ENCODE data around the gene DNASE1L2. TPM values are rescaled to one million over a fixed set of nuclear protein-coding genes. Genes with fewer than 3 reads are reported as not detected.
A peak's percentile ranks its signal among the peaks of the same experiment; 100 is the strongest.

The DNASE1L2 gene
- total RNA-seq, 3 donors from 2014 or later, result 0.87 to 1.9 (median 1.1) TPM

- intact Hi-C loops (cut with DNase I, micrococcal nuclease), result no loop called here
- Histone ChIP-seq H3K4me3 (no peak overlapping the region), H3K9me3 (no peaks in the 10 kb centered on the region), H3K4me1 (ENCODE audit: low read depth) (peaks cover 14% of the 10 kb centered on the region), H3K36me3 (ENCODE audit: low read depth) (no peaks in the 10 kb centered on the region)
- peak; percentile 35 for ATAC-seq
- no peak for DNase-seq
- no peak for TF ChIP-seq CTCF (IDR thresholded peaks at IDR 0.05)
Observed at GRCh38 chr16:2195322-2196161, 40.7 kb upstream of the DNASE1L2 start.

- peaks cover 14% of the 10 kb centered on the region for H3K4me1 ChIP-seq (ENCODE audit: low read depth)
- no peaks in the 10 kb centered on the region for H3K9me3 ChIP-seq
- ATAC-seq (no peak), DNase-seq (no peak)
- H3K36me3 ChIP-seq (ENCODE audit: low read depth), result no peaks in the 10 kb centered on the region
- intact Hi-C loops (cut with DNase I, micrococcal nuclease), result no loop called here
- no peak for TF ChIP-seq CTCF (IDR thresholded peaks at IDR 0.05)
- H3K4me3 ChIP-seq, result no peak within 1 kb of the TSS
Observed at GRCh38 chr16:2196162-2196980, 39.9 kb upstream of the DNASE1L2 start, which contains the start of gene CASKIN1. Gene CASKIN1, minus strand, starts transcription at chr16:2196605. Its CDS starts 173 bp downstream, at chr16:2196432.

- no peaks in the 10 kb centered on the region for H3K9me3 ChIP-seq
- ATAC-seq (no peak), DNase-seq (no peak)
- intact Hi-C loops (cut with DNase I, micrococcal nuclease), result no loop called here
- H3K4me3 ChIP-seq, result no peak overlapping the region
- H3K36me3 ChIP-seq (ENCODE audit: low read depth), result no peaks in the 10 kb centered on the region
- no peak for TF ChIP-seq CTCF (IDR thresholded peaks at IDR 0.05)
- peaks cover 14% of the 10 kb centered on the region for H3K4me1 ChIP-seq (ENCODE audit: low read depth)
Observed at GRCh38 chr16:2196981-2197511, 39.2 kb upstream of the DNASE1L2 start.

- TF ChIP-seq CTCF (IDR thresholded peaks at IDR 0.05), result no peak
Observed at GRCh38 chr16:2197765-2198164, 38.5 kb upstream of the DNASE1L2 start.

GRCh38 chr16:2198283-2198682 lies 38.0 kb upstream of the DNASE1L2 start:
- no peak for ATAC-seq
- TF ChIP-seq CTCF (IDR thresholded peaks at IDR 0.05), result no peak
- DNase-seq, result no peak
- Histone ChIP-seq H3K9me3 (no peaks in the 10 kb centered on the region), H3K4me1 (ENCODE audit: low read depth) (peaks cover 14% of the 10 kb centered on the region), H3K36me3 (ENCODE audit: low read depth) (no peaks in the 10 kb centered on the region), H3K4me3 (no peak overlapping the region)
- intact Hi-C loops (cut with DNase I, micrococcal nuclease), result no loop called here

More at GRCh38 chr16:2197765-2198164, 38.5 kb upstream of the DNASE1L2 start:
- H3K4me1 ChIP-seq (ENCODE audit: low read depth), result peaks cover 14% of the 10 kb centered on the region
- H3K4me3 ChIP-seq, result no peak overlapping the region
- intact Hi-C loops (cut with DNase I, micrococcal nuclease), result no loop called here
- ATAC-seq, result no peak
- DNase-seq, result no peak
- no peaks in the 10 kb centered on the region for H3K36me3 ChIP-seq (ENCODE audit: low read depth)
- no peaks in the 10 kb centered on the region for H3K9me3 ChIP-seq

Measured in mucosa of descending colon (tissue), 3 donors.